WTC11 (cell line): Measurements from ENCODE around the gene ADAMTS12.

Experiments
- ESRRA ChIP-seq: sonication (generic); formaldehyde crosslinking; IDR thresholded peaks from 2 replicates; pipeline ENCODE4 v1.8.1; 2022; ENCODE audit warnings: mild to moderate bottlenecking, missing genetic modification reagents, borderline replicate concordance
- NFATC4 ChIP-seq: fragments of 250-450 bp; sonication (Bioruptor Pico); IDR thresholded peaks from 2 replicates; pipeline ENCODE4 v1.9.0; 2021; ENCODE audit warnings: mild to moderate bottlenecking
- RELA ChIP-seq: sonication (generic); formaldehyde crosslinking; IDR thresholded peaks from 2 replicates; pipeline ENCODE4 v1.8.1; 2022; ENCODE audit warnings: missing genetic modification reagents, mild to moderate bottlenecking, borderline replicate concordance
- TP53 ChIP-seq: sonication (generic); formaldehyde crosslinking; IDR thresholded peaks from 2 replicates; pipeline ENCODE4 v1.8.1; 2023; ENCODE audit warnings: mild to moderate bottlenecking, missing genetic modification reagents
- ZNF138 ChIP-seq: sonication (generic); formaldehyde crosslinking; conservative IDR thresholded peaks from 2 replicates; pipeline ENCODE4 v1.8.1; 2022; ENCODE audit warnings: mild to moderate bottlenecking, moderate library complexity, missing genetic modification reagents
- ZNF416 ChIP-seq: fragments of 250-450 bp; sonication (Bioruptor Pico); IDR thresholded peaks from 2 replicates; pipeline ENCODE4 v1.9.0; 2021; ENCODE audit warnings: mild to moderate bottlenecking, inconsistent platforms
- TF ChIP-seq, protein P1 (sequence below): fragments of 200-600 bp; IDR thresholded peaks from 2 replicates; pipeline ENCODE4 v1.8.0; 2022; ENCODE audit warnings: antibody characterized with exemption
- TF ChIP-seq, protein P2 (sequence below): sonication (generic); formaldehyde crosslinking; IDR thresholded peaks from 2 replicates; pipeline ENCODE4 v1.8.1; 2022; ENCODE audit warnings: mild to moderate bottlenecking, moderate library complexity, missing genetic modification reagents
- TF ChIP-seq, protein P3 (sequence below): sonication (generic); formaldehyde crosslinking; IDR thresholded peaks from 2 replicates; pipeline ENCODE4 v1.8.1; 2022; ENCODE audit warnings: low read depth, mild to moderate bottlenecking, moderate library complexity, missing genetic modification reagents, borderline replicate concordance
- TF ChIP-seq, protein P4 (sequence below): sonication (generic); formaldehyde crosslinking; conservative IDR thresholded peaks from 2 replicates; pipeline ENCODE4 v1.8.1; 2023; ENCODE audit warnings: mild to moderate bottlenecking, low read depth, missing genetic modification reagents, moderate library complexity
- TF ChIP-seq, protein P5 (sequence below): fragments of 250-450 bp; sonication (Bioruptor Pico); IDR thresholded peaks from 2 replicates; pipeline ENCODE4 v2.1.2; 2022; ENCODE audit warnings: mild to moderate bottlenecking, moderate library complexity
- TF ChIP-seq, protein P6 (sequence below): sonication (generic); formaldehyde crosslinking; IDR thresholded peaks from 2 replicates; pipeline ENCODE4 v1.8.0; 2022; ENCODE audit warnings: mild to moderate bottlenecking, missing genetic modification reagents

DNA sequence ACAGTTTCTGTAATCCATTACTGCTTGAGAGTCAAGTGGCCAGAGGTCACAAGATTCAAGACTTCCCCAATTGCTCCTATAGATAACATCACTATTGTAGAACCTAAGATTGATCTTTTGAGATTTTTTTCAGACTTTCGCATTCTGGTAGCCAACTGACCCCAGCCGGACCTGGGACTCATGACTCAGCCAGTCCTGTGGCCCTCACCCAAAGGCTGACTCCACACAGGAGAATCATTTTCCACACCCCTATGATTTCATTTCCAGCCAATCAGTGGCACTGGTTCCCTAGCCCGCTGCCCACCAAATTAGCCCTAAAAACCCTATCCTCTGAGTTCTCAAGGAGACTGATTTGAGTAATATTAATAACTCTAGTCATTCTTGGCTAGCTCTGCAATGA is 414.8 kb downstream of the ADAMTS12 start:
- TF ChIP-seq ZNF138 (CRISPR knock-in tag) (no peak), NFATC4 (CRISPR knock-in tag) (no peak), TP53 (CRISPR knock-in tag) (no peak), ZNF416 (no peak), ESRRA (CRISPR knock-in tag) (no peak), RELA (CRISPR knock-in tag) (no peak)
- TF ChIP-seq, protein P1, sequence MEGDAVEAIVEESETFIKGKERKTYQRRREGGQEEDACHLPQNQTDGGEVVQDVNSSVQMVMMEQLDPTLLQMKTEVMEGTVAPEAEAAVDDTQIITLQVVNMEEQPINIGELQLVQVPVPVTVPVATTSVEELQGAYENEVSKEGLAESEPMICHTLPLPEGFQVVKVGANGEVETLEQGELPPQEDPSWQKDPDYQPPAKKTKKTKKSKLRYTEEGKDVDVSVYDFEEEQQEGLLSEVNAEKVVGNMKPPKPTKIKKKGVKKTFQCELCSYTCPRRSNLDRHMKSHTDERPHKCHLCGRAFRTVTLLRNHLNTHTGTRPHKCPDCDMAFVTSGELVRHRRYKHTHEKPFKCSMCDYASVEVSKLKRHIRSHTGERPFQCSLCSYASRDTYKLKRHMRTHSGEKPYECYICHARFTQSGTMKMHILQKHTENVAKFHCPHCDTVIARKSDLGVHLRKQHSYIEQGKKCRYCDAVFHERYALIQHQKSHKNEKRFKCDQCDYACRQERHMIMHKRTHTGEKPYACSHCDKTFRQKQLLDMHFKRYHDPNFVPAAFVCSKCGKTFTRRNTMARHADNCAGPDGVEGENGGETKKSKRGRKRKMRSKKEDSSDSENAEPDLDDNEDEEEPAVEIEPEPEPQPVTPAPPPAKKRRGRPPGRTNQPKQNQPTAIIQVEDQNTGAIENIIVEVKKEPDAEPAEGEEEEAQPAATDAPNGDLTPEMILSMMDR = no peak
- TF ChIP-seq, protein P2, sequence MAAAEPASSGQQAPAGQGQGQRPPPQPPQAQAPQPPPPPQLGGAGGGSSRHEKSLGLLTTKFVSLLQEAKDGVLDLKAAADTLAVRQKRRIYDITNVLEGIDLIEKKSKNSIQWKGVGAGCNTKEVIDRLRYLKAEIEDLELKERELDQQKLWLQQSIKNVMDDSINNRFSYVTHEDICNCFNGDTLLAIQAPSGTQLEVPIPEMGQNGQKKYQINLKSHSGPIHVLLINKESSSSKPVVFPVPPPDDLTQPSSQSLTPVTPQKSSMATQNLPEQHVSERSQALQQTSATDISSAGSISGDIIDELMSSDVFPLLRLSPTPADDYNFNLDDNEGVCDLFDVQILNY (CRISPR knock-in tag) = no peak
- TF ChIP-seq, protein P3, sequence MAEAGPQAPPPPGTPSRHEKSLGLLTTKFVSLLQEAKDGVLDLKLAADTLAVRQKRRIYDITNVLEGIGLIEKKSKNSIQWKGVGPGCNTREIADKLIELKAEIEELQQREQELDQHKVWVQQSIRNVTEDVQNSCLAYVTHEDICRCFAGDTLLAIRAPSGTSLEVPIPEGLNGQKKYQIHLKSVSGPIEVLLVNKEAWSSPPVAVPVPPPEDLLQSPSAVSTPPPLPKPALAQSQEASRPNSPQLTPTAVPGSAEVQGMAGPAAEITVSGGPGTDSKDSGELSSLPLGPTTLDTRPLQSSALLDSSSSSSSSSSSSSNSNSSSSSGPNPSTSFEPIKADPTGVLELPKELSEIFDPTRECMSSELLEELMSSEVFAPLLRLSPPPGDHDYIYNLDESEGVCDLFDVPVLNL = no peak
- TF ChIP-seq, protein P4, sequence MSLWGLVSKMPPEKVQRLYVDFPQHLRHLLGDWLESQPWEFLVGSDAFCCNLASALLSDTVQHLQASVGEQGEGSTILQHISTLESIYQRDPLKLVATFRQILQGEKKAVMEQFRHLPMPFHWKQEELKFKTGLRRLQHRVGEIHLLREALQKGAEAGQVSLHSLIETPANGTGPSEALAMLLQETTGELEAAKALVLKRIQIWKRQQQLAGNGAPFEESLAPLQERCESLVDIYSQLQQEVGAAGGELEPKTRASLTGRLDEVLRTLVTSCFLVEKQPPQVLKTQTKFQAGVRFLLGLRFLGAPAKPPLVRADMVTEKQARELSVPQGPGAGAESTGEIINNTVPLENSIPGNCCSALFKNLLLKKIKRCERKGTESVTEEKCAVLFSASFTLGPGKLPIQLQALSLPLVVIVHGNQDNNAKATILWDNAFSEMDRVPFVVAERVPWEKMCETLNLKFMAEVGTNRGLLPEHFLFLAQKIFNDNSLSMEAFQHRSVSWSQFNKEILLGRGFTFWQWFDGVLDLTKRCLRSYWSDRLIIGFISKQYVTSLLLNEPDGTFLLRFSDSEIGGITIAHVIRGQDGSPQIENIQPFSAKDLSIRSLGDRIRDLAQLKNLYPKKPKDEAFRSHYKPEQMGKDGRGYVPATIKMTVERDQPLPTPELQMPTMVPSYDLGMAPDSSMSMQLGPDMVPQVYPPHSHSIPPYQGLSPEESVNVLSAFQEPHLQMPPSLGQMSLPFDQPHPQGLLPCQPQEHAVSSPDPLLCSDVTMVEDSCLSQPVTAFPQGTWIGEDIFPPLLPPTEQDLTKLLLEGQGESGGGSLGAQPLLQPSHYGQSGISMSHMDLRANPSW (CRISPR knock-in tag) = no peak
- TF ChIP-seq, protein P5, sequence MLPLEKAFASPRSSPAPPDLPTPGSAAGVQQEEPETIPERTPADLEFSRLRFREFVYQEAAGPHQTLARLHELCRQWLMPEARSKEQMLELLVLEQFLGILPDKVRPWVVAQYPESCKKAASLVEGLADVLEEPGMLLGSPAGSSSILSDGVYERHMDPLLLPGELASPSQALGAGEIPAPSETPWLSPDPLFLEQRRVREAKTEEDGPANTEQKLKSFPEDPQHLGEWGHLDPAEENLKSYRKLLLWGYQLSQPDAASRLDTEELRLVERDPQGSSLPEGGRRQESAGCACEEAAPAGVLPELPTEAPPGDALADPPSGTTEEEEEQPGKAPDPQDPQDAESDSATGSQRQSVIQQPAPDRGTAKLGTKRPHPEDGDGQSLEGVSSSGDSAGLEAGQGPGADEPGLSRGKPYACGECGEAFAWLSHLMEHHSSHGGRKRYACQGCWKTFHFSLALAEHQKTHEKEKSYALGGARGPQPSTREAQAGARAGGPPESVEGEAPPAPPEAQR = no peak
- TF ChIP-seq, protein P6, sequence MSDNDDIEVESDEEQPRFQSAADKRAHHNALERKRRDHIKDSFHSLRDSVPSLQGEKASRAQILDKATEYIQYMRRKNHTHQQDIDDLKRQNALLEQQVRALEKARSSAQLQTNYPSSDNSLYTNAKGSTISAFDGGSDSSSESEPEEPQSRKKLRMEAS (CRISPR knock-in tag) = no peak
